ENCODE measurements around the gene MACROD2.

The MACROD2 gene

GRCh38 chr20:16063881-16064280 is 2068.6 kb downstream of the MACROD2 start:
- DNase-seq (ENCODE audit: low spot score) (no peak), FAIRE-seq (no peak)

GRCh38 chr20:16064989-16065707 is 2069.8 kb downstream of the MACROD2 start:
- FAIRE-seq: no peak
- DNase-seq (ENCODE audit: low spot score): no peak

DNA sequence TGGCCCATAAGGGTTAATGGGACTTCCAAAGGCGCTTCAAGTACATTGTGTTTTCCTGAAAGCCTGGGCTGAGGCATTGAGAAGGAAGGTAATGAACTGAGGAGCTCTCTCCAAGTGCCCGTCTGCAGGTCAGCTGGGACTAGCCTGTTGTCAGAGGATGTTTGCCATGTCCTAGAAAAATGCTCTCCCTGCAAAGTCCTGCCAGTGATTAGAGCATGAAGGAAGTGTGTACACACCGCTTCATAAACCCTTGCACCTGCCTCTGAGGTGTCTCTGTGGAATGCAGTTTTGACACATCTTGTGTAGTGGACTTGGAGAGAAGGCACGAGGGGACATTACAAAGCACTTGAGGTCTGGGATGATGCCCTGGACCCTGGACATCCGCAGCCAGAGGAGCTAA is 2071.3 kb downstream of the MACROD2 start:
- DNase-seq (ENCODE audit: low spot score) (no peak), FAIRE-seq (no peak)

GRCh38 chr20:16069389-16070010 is 2074.2 kb downstream of the MACROD2 start:
- FAIRE-seq (no peak), DNase-seq (ENCODE audit: low spot score) (no peak)

DNA sequence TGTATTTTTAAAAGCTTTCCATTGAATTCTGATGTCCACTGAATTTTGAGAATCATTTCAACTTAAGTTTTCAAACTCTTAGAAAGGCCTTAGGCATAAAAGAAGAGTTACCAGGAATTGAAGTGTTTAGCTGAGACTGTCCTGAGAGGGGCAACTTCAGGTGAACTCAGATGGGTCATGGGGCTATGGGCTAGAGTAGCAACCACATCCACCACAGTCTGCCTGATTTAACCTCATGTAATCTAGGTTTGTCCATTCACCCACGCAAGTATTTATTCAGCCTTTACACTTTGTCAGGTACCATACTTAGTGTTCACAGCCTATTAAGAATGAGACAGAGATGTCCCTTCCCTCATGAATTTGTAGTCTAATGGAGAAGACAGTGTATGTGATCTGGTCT is 2076.9 kb downstream of the MACROD2 start:
- DNase-seq (ENCODE audit: low spot score) (no peak), FAIRE-seq (no peak)

DNA sequence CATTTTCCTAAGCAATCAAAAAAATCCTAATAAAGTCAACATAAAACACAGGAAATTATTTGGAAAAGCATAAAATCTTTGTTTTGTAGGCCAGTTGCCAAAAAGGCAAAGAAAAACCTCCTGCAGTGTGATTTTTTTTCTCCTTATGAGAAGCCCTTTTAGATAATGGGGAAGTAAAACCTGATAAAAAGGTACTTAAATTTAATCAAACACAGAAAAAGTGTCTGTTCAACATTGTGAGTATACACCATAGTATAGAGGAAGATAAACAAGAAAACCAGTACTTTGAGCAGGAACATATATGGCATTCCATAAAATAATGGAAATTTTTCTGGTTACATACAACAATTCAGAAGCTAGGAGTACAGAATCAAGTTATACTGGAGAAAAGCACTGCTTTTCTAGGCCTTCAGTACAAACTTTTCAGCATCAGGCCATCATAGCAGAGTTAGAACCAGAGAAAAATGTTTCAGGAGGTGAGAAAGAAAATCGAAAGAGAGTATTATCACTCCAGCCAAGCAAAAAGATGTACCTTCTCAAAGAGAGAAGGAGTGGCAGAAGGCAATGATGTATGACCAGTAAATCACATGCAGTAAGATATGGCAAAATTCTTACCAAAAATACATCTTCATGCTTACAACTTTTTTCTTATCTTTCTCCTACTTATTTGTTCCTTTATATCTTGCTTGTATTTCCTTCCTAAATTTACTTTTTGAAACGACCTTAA is 2083.0 kb downstream of the MACROD2 start:
- DNase-seq (ENCODE audit: low spot score) (no peak), FAIRE-seq (no peak)

- no peak for FAIRE-seq
- DNase-seq (ENCODE audit: low spot score): no peak
Measured at GRCh38 chr20:16081421-16081820, 2086.1 kb downstream of the MACROD2 start.

DNA sequence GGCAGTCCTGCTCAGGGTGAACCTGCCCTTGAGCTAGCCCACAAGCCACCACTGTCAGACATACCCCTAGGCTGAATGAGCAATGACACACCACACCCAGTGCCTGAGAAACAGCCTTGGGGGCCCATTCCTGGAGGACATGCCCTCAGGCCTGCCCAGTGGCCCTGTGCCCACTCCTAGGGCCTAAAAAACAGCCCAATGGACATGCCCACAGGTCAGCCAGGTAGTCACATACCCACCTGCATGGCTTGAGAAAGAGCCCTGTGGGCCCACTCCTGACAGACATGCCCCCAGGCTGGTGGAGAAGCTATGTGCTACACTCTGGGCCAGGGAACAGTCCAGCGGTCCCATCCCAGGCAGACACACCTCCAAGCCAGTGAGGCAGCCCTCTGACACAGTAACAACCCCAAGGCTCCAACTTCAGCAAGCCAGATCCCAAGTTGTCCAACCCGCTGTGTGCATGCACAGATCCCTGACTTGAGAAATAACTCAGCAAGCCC is 2086.8 kb downstream of the MACROD2 start:
- FAIRE-seq (no peak), DNase-seq (ENCODE audit: low spot score) (no peak)

DNA sequence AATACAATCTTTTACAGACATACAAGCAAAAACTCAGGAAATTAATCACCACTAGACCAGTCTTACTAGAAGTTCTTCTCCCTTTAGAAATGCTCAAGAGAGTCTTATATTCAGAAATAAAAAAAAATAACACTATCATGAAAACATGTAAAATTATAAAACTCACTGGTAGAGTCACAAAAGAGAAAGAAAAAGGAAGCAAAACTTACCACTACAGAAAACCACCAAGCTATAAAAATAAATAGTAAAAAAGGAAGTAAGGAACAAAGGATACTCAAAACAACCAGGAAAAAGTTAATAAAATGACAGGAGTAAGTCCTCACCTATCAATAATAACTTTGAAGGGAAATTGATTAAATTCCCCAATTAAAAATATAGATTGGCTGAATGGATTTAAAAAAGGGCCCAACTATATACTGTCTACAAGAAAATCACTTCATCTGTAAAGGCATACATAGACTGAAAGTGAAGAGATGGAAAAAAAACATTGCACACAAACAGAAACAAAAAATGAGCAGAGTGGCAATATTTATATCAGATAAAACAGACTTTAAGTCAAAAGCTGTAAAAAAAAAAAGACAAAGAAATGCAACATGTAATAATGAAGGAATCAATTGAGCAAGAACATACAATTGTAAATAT is 2088.4 kb downstream of the MACROD2 start:
- DNase-seq (ENCODE audit: low spot score) (no peak), FAIRE-seq (no peak)

- DNase-seq (ENCODE audit: low spot score): no peak
- no peak for FAIRE-seq
Measured at GRCh38 chr20:16095226-16095625, 2099.9 kb downstream of the MACROD2 start.

DNA sequence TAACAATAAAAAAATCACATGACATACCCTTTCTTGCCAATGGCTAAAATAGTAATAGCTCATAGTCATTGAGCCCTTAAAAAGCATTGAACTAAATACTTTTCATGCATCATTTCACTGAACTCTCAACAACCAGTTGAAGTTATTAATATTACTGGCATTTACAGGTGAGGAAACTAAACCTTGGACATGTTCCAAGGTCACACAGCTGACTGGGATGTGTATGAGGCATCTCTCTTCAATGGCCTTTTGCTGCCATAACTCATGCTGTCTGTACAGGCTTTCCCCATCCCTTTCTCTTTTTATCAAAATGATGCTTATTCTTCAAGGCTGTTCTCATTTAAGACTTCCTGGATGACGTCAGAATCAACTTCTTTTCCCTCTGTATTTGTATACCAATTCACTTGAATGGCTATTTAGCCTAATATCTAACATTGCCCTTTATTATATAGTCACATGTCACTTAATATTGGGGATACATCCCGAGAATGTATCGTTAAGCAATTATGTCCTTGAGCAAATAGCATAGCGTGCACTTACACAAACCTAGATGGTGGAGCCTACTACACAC is 2101.5 kb downstream of the MACROD2 start:
- FAIRE-seq (no peak), DNase-seq (ENCODE audit: low spot score) (no peak)

- no peak for FAIRE-seq
- no peak for DNase-seq (ENCODE audit: low spot score)
Measured at GRCh38 chr20:16097788-16098187, 2102.5 kb downstream of the MACROD2 start.

DNA sequence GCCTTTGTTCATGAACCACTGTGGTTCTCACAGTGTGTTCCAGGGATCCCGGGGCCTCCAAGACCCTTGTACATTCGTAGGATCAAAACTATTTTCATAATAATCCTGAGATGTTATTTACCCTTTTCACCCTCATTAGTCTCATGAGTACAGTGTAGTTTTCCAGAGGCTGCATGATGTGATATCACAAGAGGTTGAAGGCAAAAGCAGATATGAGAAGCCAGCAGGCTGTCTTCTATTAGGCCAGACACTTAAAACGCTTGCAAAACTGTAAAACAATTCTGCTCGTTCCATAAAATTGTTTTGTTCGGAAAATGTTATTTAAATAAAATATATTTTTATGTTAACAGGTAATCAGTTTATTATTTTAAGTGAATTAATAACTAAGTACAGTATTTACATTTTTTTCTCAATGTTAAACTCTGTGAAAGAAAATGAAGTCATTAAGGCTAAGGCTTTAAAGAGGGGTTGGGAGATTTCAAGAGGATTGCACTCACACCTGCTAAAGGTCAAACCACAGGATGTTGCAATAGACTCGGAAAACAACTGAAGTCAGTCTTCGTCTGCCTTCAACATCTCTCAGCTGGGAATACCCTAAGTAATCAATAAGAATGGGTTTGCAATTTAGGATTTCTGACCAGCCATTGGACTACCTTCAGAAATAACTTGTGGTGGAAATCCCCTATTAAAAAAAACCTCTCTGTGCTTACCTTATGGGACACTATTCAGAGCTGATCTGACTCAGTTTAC is 2103.7 kb downstream of the MACROD2 start:
- FAIRE-seq (no peak), DNase-seq (ENCODE audit: low spot score) (no peak)

DNA sequence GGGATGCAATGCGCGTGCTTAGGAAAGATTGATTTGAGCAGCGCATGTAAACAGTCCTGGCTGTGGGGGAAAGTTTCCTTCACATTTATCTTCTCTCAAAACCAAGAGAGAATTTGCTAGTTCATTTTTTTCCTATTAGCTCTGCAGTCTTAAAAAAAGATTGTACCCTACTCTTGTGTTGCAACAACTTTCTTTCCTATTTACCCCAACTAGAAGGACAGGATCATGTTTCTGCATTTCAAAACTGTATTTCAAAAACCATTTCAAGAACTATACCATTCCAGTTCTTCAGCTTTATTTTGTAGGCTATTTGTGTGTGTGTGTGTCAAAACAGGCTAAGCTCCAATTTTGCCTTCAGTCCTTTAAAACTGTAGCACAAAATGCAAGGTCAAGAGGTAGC is 2104.8 kb downstream of the MACROD2 start:
- FAIRE-seq: no peak
- DNase-seq (ENCODE audit: low spot score): no peak

DNA sequence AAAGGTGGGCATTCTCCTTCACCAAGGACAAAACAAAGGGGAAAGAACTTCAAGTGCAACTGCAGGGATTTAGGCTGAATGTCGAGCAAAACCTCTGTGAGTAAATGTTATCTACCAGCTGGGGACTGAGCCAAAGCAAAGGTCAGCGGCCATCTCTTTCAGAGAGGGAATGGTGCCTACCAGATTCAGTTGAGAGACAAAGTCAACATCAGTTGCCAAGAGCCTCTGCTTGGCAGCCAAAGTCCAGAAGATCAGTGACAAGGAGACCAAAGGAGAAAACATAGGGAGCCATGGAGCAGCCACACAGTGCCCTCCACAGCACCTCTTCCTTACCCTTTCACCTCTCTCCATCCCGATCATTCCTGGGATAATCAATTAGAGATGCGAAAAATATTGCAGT is 2105.5 kb downstream of the MACROD2 start:
- DNase-seq (ENCODE audit: low spot score) (no peak), FAIRE-seq (no peak)

Data from RCC 7860 (cell line).